Right lobe of liver (tissue), 6 donors: ENCODE results near the gene FBLN1. TPM values are rescaled to one million over a fixed set of nuclear protein-coding genes. Genes with fewer than 3 reads are reported as not detected.

Experiments
- ATAC-seq, 4 donors: fragments of 200-7000 bp; cut with Tn5 transposase; one replicate each; pipeline ENCODE4 v1.9.1; 2020; ENCODE audit warnings: mild to moderate bottlenecking in 4 of 4, moderate library complexity in 4 of 4
- DNase-seq, 3 donors: peaks; one replicate each; pipeline ENCODE4 v3.0.0-alpha.2; 2020
- H3K27ac ChIP-seq, 3 donors: fragments of 200-600 bp; one replicate each; pipeline ENCODE4 v1.8.0; 2022
- H3K27me3 ChIP-seq, 2 donors: fragments of 200-600 bp; one replicate each; pipeline ENCODE4 v1.8.0; 2022
- H3K36me3 ChIP-seq, 4 donors: fragments of 200-600 bp; sonication (generic) in 1 of 4; one replicate each; pipeline versions ENCODE4 v1.5.1 to v1.8.0; 2017 to 2022; ENCODE audit warnings: control low read depth in 1 of 4
- H3K4me1 ChIP-seq, 4 donors: fragments of 200-600 bp; sonication (generic) in 1 of 4; one replicate each; pipeline versions ENCODE4 v1.5.1 to v1.8.0; 2017 to 2022; ENCODE audit warnings: control low read depth in 1 of 4
- H3K4me3 ChIP-seq, 3 donors: fragments of 200-600 bp; one replicate each; pipeline ENCODE4 v1.8.0; 2022
- H3K9me3 ChIP-seq, 4 donors: fragments of 200-600 bp; sonication (generic) in 1 of 4; one replicate each; pipeline versions ENCODE4 v1.5.1 to v1.8.0; 2017 to 2022; ENCODE audit warnings: control low read depth in 1 of 4
- CTCF ChIP-seq, 4 donors: fragments of 200-600 bp in 3 of 4; fragments of 450-650 bp in 1 of 4; IDR thresholded peaks; one replicate each; pipeline versions ENCODE4 v1.5.1 to v1.8.0; 2016 to 2022; ENCODE audit warnings: antibody characterized with exemption in 4 of 4, mild to moderate bottlenecking in 2 of 4
- POLR2A ChIP-seq: fragments of 450-650 bp; IDR thresholded peaks from one replicate; pipeline ENCODE4 v1.6.1; 2017; ENCODE audit warnings: antibody characterized with exemption, mild to moderate bottlenecking
- WGBS: methylation state at CpG from one replicate; pipeline ENCODE4 v1.1.6; 2018; ENCODE audit warnings: low coverage, low lambda C conversion rate; ENCODE audit not compliant: insufficient coverage; ENCODE audit errors: missing lambda C conversion rate; 5-methylcytosine and 5-hydroxymethylcytosine counted together
- intact Hi-C, 2 donors: fragments of 100-400 bp; cut with DNase I; formaldehyde crosslinking; loops; one replicate each; pipeline versions ENCODE4 v1.11.2 to v1.14.1; 2022
- total RNA-seq, 6 experiments: library from RNA; depleted of rRNA in 2 of 6; stranded (reverse); fragments of >200 nt in 2 of 6; fragmentation: NEBNext Ultra II Directional in 3 of 6; extraction: Animal tissue kit (Norgen Biotek cat#: 25700) in 3 of 6; gene quantifications; one replicate each; pipeline versions ENCODE4 v1.1.0 to v1.2.4, GENCODE V29; 2016 to 2023
- donor health status: DM: no; HTN: yes; CAD: no.
- donor health status: DM: no; HTN: no; CAD: no.
- donor health status: DM: no; HTN: no; CAD: no.
- donor health status: DM: no; HTN: yes; CAD: no.
- donor health status: DM: no; HTN: yes; CAD: no.

Gene FBLN1
- total RNA-seq, 6 experiments from 2014 or later, result 1.6 to 6.6 (median 3.4) TPM

GRCh38 chr22:45483319-45483718 lies 19.4 kb upstream of the FBLN1 start:
- TF ChIP-seq CTCF (IDR thresholded peaks at IDR 0.05) (no peak), POLR2A (no peak)
- peaks cover 0 to 7% (median 0%) of the 10 kb centered on the region in 4 donors for H3K4me1 ChIP-seq
- no peak overlapping the region for H3K4me3 ChIP-seq
- intact Hi-C loops, result no loop called here
- H3K27ac ChIP-seq, result peak overlapping the region in 1 of 3 donors; percentile 76
- H3K27me3 ChIP-seq, result no peaks in the 10 kb centered on the region
- no peaks in the 10 kb centered on the region for H3K36me3 ChIP-seq
- H3K9me3 ChIP-seq, result no peaks in the 10 kb centered on the region
- DNase-seq (no peak), ATAC-seq (no peak)
- 92% methylated on average over 2 of the region's 2 CpGs for WGBS

GRCh38 chr22:45483918-45484499 lies 18.7 kb upstream of the FBLN1 start:
- intact Hi-C loops, result no loop called here
- Histone ChIP-seq H3K4me3 (no peak overlapping the region), H3K36me3 (no peaks in the 10 kb centered on the region), H3K4me1 (peaks cover 0 to 7% (median 0%) of the 10 kb centered on the region in 4 donors), H3K27me3 (no peaks in the 10 kb centered on the region), H3K27ac (peak overlapping the region in 1 of 3 donors; percentile 76), H3K9me3 (no peaks in the 10 kb centered on the region)
- DNase-seq, result peak; percentile 40 to 83 (median 57)
- WGBS, result 37% methylated on average over 4 of the region's 5 CpGs
- ATAC-seq, result peak; percentile 84 to 97 (median 94)
- no peak for TF ChIP-seq POLR2A
- no peak for TF ChIP-seq CTCF (IDR thresholded peaks at IDR 0.05)

GRCh38 chr22:45484742-45485141 lies 17.9 kb upstream of the FBLN1 start:
- DNase-seq (no peak), ATAC-seq (no peak)
- no peak for TF ChIP-seq CTCF (IDR thresholded peaks at IDR 0.05)
- TF ChIP-seq POLR2A, result no peak
- H3K4me3 ChIP-seq, result no peak overlapping the region
- intact Hi-C loops, result no loop called here
- WGBS, result 81% methylated on average over 3 of the region's 4 CpGs
- H3K4me1 ChIP-seq, result peaks cover 0 to 7% (median 0%) of the 10 kb centered on the region in 4 donors
- H3K27ac ChIP-seq, result peak overlapping the region in 1 of 3 donors; percentile 76
- no peaks in the 10 kb centered on the region for H3K27me3 ChIP-seq
- H3K9me3 ChIP-seq, result no peaks in the 10 kb centered on the region
- H3K36me3 ChIP-seq, result no peaks in the 10 kb centered on the region

- WGBS, result 70% methylated on average over 4 of the region's 4 CpGs
- Histone ChIP-seq H3K27me3 (no peaks in the 10 kb centered on the region), H3K4me1 (peaks cover 0 to 7% (median 0%) of the 10 kb centered on the region in 4 donors), H3K27ac (no peak overlapping the region), H3K4me3 (no peak overlapping the region), H3K36me3 (no peaks in the 10 kb centered on the region), H3K9me3 (no peaks in the 10 kb centered on the region)
- DNase-seq (no peak), ATAC-seq (no peak)
- no peak for TF ChIP-seq CTCF (IDR thresholded peaks at IDR 0.05)
- TF ChIP-seq POLR2A, result no peak
- intact Hi-C loops, result no loop called here
Measured at GRCh38 chr22:45485261-45485660, 17.4 kb upstream of the FBLN1 start.
